Inflammatory macrophage treated with lipopolysaccharide for 4 hours (primary cell): ENCODE measurements around the gene CLRN3.

ENCODE experiments used
- DNase-seq: peaks from one replicate; pipeline ENCODE4 v3.0.0-alpha.2; 2020

The CLRN3 gene

GRCh38 chr10:127918572-127918971, 25.8 kb upstream of the CLRN3 start:
- DNase-seq, result peak; percentile 72

GRCh38 chr10:127916826-127917225, 24.1 kb upstream of the CLRN3 start:
- DNase-seq, result no peak

GRCh38 chr10:127915324-127915723, 22.6 kb upstream of the CLRN3 start:
- DNase-seq, result no peak

GRCh38 chr10:127913368-127913759, 20.6 kb upstream of the CLRN3 start:
- no peak for DNase-seq

- no peak for DNase-seq
Observed at GRCh38 chr10:127912607-127913367, 20.0 kb upstream of the CLRN3 start.

GRCh38 chr10:127911867-127912257, 19.1 kb upstream of the CLRN3 start:
- no peak for DNase-seq

- no peak for DNase-seq
Observed at GRCh38 chr10:127911218-127911866, 18.6 kb upstream of the CLRN3 start.

- DNase-seq, result no peak
Observed at GRCh38 chr10:127910464-127910770, 17.7 kb upstream of the CLRN3 start.

- no peak for DNase-seq
Observed at GRCh38 chr10:127909716-127910463, 17.1 kb upstream of the CLRN3 start.

- DNase-seq, result no peak
Observed at GRCh38 chr10:127908959-127909267, 16.2 kb upstream of the CLRN3 start.

GRCh38 chr10:127908106-127908958, 15.6 kb upstream of the CLRN3 start:
- peak; percentile 83 for DNase-seq

- peak; percentile 37 for DNase-seq
Observed at GRCh38 chr10:127907411-127908105, 14.8 kb upstream of the CLRN3 start.

GRCh38 chr10:127906548-127907377, 14.0 kb upstream of the CLRN3 start, which contains the start of gene PTPRE:
Gene PTPRE (plus strand): TSS chr10:127907103. CDS start chr10:128040882, 133,779 bp downstream.
- peak; percentile 86 for DNase-seq

GRCh38 chr10:127905848-127906261, 13.1 kb upstream of the CLRN3 start:
- DNase-seq, result peak; percentile 63

- DNase-seq, result no peak
Observed at GRCh38 chr10:127905001-127905847, 12.5 kb upstream of the CLRN3 start.

- DNase-seq, result no peak
Observed at GRCh38 chr10:127904311-127905000, 11.7 kb upstream of the CLRN3 start.

GRCh38 chr10:127903789-127904188, 11.0 kb upstream of the CLRN3 start:
- DNase-seq, result no peak

- peak; percentile 90 for DNase-seq
Observed at GRCh38 chr10:127899766-127900387, 7.1 kb upstream of the CLRN3 start.

- no peak for DNase-seq
Observed at GRCh38 chr10:127897177-127897576, 4.4 kb upstream of the CLRN3 start.
